Activated CD8-positive, alpha-beta T cell treated with anti-CD3 and anti-CD28 coated beads for 36 hours (primary cell): ENCODE measurements around the gene PGGHG. TPM values are rescaled to one million over a fixed set of nuclear protein-coding genes. Genes with fewer than 3 reads are reported as not detected.
"Not testable (repeated sequence)": the region's sequence is repeated elsewhere in the genome, so short reads cannot be mapped to it uniquely, and the experiment has no call there.

ENCODE experiments used
- ATAC-seq: fragments of 200-7000 bp; cut with Tn5 transposase; one replicate; pipeline ENCODE4 v1.10.0; 2021; ENCODE audit warnings: mild to moderate bottlenecking, moderate library complexity
- CTCF ChIA-PET: fragments of 350-600 bp; sonication (Branson Sonifier 250); formaldehyde crosslinking; loops from one replicate; lab custom pipeline; 2021; ENCODE audit warnings: antibody characterized with exemption; lab: Charles Lee
- POLR2A ChIA-PET: fragments of 350-600 bp; sonication (Branson Sonifier 250); formaldehyde crosslinking; loops from one replicate; lab custom pipeline; 2021; ENCODE audit warnings: antibody characterized with exemption; lab: Charles Lee
- DNase-seq: peaks from one replicate; pipeline ENCODE4 v3.0.0-alpha.2; 2020
- H3K27ac Mint-ChIP-seq: one replicate; pipeline ENCODE4 v1.8.0; 2021; ENCODE audit warnings: mild to moderate bottlenecking, mixed read lengths
- H3K27me3 Mint-ChIP-seq: one replicate; pipeline ENCODE4 v1.8.0; 2021; ENCODE audit warnings: mixed read lengths
- H3K36me3 Mint-ChIP-seq: one replicate; pipeline ENCODE4 v1.8.0; 2021; ENCODE audit warnings: low read depth, mixed read lengths
- H3K4me1 Mint-ChIP-seq: one replicate; pipeline ENCODE4 v1.8.0; 2021; ENCODE audit warnings: low read depth, mixed read lengths
- H3K4me3 Mint-ChIP-seq: one replicate; pipeline ENCODE4 v1.8.0; 2021; ENCODE audit warnings: mild to moderate bottlenecking, moderate library complexity, mixed read lengths
- H3K9me3 Mint-ChIP-seq: one replicate; pipeline ENCODE4 v1.8.0; 2021; ENCODE audit warnings: mixed read lengths
- CTCF ChIP-seq: fragments of 200-600 bp; IDR thresholded peaks from one replicate; pipeline ENCODE4 v1.8.0; 2022; ENCODE audit warnings: antibody characterized with exemption, mild to moderate bottlenecking
- intact Hi-C: fragments of 100-400 bp; cut with micrococcal nuclease; formaldehyde crosslinking; loops from one replicate; pipeline ENCODE4 v1.10.0; 2022
- total RNA-seq, 2 experiments: library from RNA; stranded (reverse); gene quantifications; one replicate each; pipeline ENCODE4 v1.2.3, GENCODE V29; 2021

The PGGHG gene
- total RNA-seq, 2 experiments from 2014 or later, result 298 to 308 TPM

GRCh38 chr11:306645-307371, 17.9 kb downstream of the PGGHG start:
- ATAC-seq (no peak), DNase-seq (no peak)
- Mint-ChIP-seq H3K9me3 (no peaks in the 10 kb centered on the region), H3K36me3 (peaks cover 20% of the 10 kb centered on the region), H3K4me1 (peaks cover 46% of the 10 kb centered on the region), H3K27ac (peak overlapping the region; percentile 93), H3K27me3 (no peaks in the 10 kb centered on the region), H3K4me3 (peak overlapping the region; percentile 92)
- intact Hi-C loops, result no loop called here
- POLR2A ChIA-PET, result interaction anchor here (0.6 to 4.4 kb wide), 8 partner anchors 8 to 56 kb away, joined by 3 to 36 read pairs (median 3); partner anchors contain the start of genes IFITM1 and IFITM5
- TF ChIP-seq CTCF, result no peak
- CTCF ChIA-PET, result interaction anchor here (1.0 to 6.4 kb wide), 15 partner anchors 9 to 212 kb away, joined by 3 to 51 read pairs (median 7); partner anchors contain the start of genes NLRP6 and PSMD13

GRCh38 chr11:307766-308708, 19.1 kb downstream of the PGGHG start, which contains the start of gene IFITM2:
IFITM2 (plus strand) TSS chr11:307816; CDS start chr11:308193, 377 bp downstream.
- ChIA-PET CTCF (interaction anchor here (1.1 to 6.4 kb wide), 6 partner anchors 9 to 57 kb away, joined by 3 to 51 read pairs (median 26); partner anchors contain the start of gene NLRP6), POLR2A (interaction anchor here (0.6 to 4.4 kb wide), 4 partner anchors 8 to 58 kb away, joined by 3 to 36 read pairs (median 4); partner anchors contain the start of genes IFITM1 and IFITM5)
- H3K9me3 Mint-ChIP-seq, intact Hi-C loops, H3K27me3 Mint-ChIP-seq: not testable (repeated sequence)
- DNase-seq, result peak; percentile 84
- peak within 1 kb of the TSS; percentile 93 for H3K27ac Mint-ChIP-seq
- H3K36me3 Mint-ChIP-seq, result peaks cover 20% of the 10 kb centered on the region
- peak within 1 kb of the TSS; percentile 92 for H3K4me3 Mint-ChIP-seq
- peak; percentile 55 for ATAC-seq
- H3K4me1 Mint-ChIP-seq, result peaks cover 46% of the 10 kb centered on the region

DNA sequence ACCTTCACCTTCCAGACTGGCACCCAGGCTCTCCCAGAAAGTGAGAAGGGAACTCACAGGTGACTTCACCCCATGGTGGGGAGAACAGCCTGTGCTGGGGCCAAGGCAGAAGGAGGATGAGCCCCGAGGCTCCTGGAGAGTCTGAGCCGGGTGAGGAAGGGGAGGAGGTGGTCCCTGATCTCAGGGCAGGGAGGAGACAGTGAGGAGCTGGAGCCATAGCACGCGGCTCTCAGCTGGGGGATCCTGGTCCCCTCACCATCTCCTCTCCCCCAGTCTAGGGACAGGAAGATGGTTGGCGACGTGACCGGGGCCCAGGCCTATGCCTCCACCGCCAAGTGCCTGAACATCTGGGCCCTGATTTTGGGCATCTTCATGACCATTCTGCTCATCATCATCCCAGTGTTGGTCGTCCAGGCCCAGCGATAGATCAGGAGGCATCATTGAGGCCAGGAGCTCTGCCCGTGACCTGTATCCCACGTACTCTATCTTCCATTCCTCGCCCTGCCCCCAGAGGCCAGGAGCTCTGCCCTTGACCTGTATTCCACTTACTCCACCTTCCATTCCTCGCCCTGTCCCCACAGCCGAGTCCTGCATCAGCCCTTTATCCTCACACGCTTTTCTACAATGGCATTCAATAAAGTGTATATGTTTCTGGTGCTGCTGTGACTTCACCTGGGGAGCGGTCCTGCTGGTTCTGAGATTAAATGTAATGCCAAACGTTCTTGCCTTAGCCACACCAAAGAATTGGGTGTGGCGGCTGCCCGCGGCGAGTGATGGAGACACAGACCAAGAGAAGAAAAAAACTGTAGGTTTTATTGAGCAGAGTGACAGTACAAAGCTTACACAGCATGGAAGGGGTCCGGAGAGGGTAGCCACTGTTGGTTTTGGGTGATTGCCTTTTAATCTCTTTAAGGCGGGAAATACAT, 20.1 kb downstream of the PGGHG start:
- DNase-seq, result peak; percentile 47
- peaks cover 41% of the 10 kb centered on the region for H3K4me1 Mint-ChIP-seq
- H3K9me3 Mint-ChIP-seq, intact Hi-C loops, H3K27me3 Mint-ChIP-seq: not testable (repeated sequence)
- peak overlapping the region; percentile 93 for H3K27ac Mint-ChIP-seq
- peaks cover 22% of the 10 kb centered on the region for H3K36me3 Mint-ChIP-seq
- POLR2A ChIA-PET, result interaction anchor here (0.6 to 1.3 kb wide), 7 partner anchors 8 to 47 kb away, joined by 3 to 7 read pairs (median 3); no protein-coding TSS in a partner anchor
- H3K4me3 Mint-ChIP-seq, result peak overlapping the region; percentile 92
- peak; percentile 4 for ATAC-seq
- CTCF ChIA-PET, result interaction anchor here (1.1 to 6.4 kb wide), 6 partner anchors 10 to 102 kb away, joined by 4 to 44 read pairs (median 4); partner anchors contain the start of genes BET1L, IFITM5, NLRP6 and RIC8A

DNA sequence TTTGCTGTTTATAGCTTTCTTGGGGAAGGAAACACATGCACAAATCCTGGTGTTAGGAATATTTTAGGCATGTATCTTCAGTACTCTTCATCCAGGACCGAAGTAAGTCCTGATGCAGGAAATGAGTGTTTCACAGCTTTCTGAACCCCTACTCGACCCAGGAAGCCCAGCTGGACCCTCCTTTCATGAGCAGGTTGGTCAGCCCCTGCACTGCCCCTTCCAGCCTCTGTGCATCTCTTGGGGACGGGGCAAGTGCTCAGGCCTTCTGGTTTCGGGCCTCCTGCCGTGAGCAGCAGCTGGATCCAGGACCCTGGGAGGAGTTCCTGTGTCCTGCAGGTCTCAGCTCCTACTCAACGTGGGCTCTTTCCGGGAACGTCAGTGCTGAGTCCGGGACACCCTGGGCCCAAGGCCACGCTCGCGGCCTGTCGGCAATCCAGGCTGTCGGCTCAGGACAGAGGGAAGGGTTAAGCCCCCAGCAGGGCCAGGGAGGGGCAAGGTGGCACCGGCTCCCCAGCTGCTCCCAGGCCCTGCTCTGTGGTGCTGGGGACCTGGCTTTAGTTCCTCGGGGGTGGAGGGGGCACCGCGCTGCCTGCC, 21.1 kb downstream of the PGGHG start:
- Mint-ChIP-seq H3K36me3 (peaks cover 32% of the 10 kb centered on the region), H3K4me1 (peaks cover 39% of the 10 kb centered on the region), H3K4me3 (peak overlapping the region; percentile 92), H3K27ac (peak overlapping the region; percentile 93)
- intact Hi-C loops, result loop anchor here (10.0 kb wide), 1 partner anchor 45 kb away; no protein-coding TSS in a partner anchor
- not testable (repeated sequence) for H3K27me3 Mint-ChIP-seq, DNase-seq, H3K9me3 Mint-ChIP-seq, ATAC-seq
- CTCF ChIA-PET, result interaction anchor here (1.1 to 6.4 kb wide), 6 partner anchors 11 to 103 kb away, joined by 4 to 44 read pairs (median 4); partner anchors contain the start of genes BET1L, IFITM5, NLRP6 and RIC8A
- POLR2A ChIA-PET, result interaction anchor here (0.9 to 1.3 kb wide), 4 partner anchors 8 to 30 kb away, joined by 3 to 7 read pairs (median 6); no protein-coding TSS in a partner anchor

GRCh38 chr11:311013-311748, 22.3 kb downstream of the PGGHG start:
- peaks cover 38% of the 10 kb centered on the region for H3K36me3 Mint-ChIP-seq
- H3K9me3 Mint-ChIP-seq, H3K27me3 Mint-ChIP-seq: not testable (repeated sequence)
- DNase-seq, result peak; percentile 42
- CTCF ChIA-PET, result interaction anchor here (1.7 kb wide), 1 partner anchor 60 kb away, joined by 13 read pairs; no protein-coding TSS in a partner anchor
- intact Hi-C loops, result loop anchor here (10.0 kb wide), 1 partner anchor 46 kb away; no protein-coding TSS in a partner anchor
- peak; percentile 22 for ATAC-seq
- H3K4me1 Mint-ChIP-seq, result peaks cover 30% of the 10 kb centered on the region
- POLR2A ChIA-PET, result interaction anchor here (0.8 to 2.6 kb wide), 10 partner anchors 9 to 138 kb away, joined by 3 to 18 read pairs (median 6); partner anchors contain the start of genes BET1L, PGGHG and RIC8A
- H3K27ac Mint-ChIP-seq, result peak overlapping the region; percentile 91
- H3K4me3 Mint-ChIP-seq, result peak overlapping the region; percentile 83
